ENCODE data around the gene SNRPA1. TPM values are rescaled to one million over a fixed set of nuclear protein-coding genes. Genes with fewer than 3 reads are reported as not detected.

SNRPA1 gene
- total and polyA plus RNA-seq, 2 donors (not counting 3 experiments of a cell fraction or from before 2014, with no cell fraction given) = 68.5 to 82.7 TPM

GRCh38 chr15:101246824-101247745, 48.0 kb downstream of the SNRPA1 start:
- Histone ChIP-seq H3K36me3 (ENCODE audit: control insufficient read depth in 2 of 2, extremely low read depth in 1 of 2, insufficient read depth in 2 of 2, low read length in 2 of 2) (no peaks in the 10 kb centered on the region), H3K4me3 (replicated peaks in 1 of 3; ENCODE audit: insufficient read depth in 1 of 3, low read depth in 1 of 3, low read length in 3 of 3) (no peak overlapping the region), H2AFZ (ENCODE audit: low read depth, low read length) (no peak overlapping the region), H3K9me3 (replicated peaks; ENCODE audit: control insufficient read depth, insufficient read depth, low read length) (no peaks in the 10 kb centered on the region), H3K4me1 (ENCODE audit: control insufficient read depth, extremely low read depth, insufficient read depth, low read length) (peaks cover 56% of the 10 kb centered on the region), H3K4me2 (ENCODE audit: insufficient read depth, low read length) (peak overlapping the region; percentile 64), H3K27me3 (ENCODE audit: control insufficient read depth in 2 of 2, insufficient read depth in 2 of 2, low read length in 2 of 2) (no peaks in the 10 kb centered on the region), H4K20me1 (replicated peaks; ENCODE audit: control insufficient read depth, extremely low read depth, insufficient read depth, low read length) (peaks cover 12% of the 10 kb centered on the region), H3K79me2 (ENCODE audit: control insufficient read depth, insufficient read depth, low read length) (peaks cover 88% of the 10 kb centered on the region), H3K27ac (ENCODE audit: insufficient read depth, low read depth, low read length) (no peak overlapping the region), H3K9me1 (replicated peaks; ENCODE audit: control insufficient read depth, extremely low read depth, insufficient read depth, low read length) (no peaks in the 10 kb centered on the region), H3K9ac (replicated peaks; ENCODE audit: extremely low read depth, insufficient read depth, low read length) (no peak overlapping the region)
- BruUV-seq (replicated peaks) = no TSS peak
- ChIA-PET POLR2A (interaction anchor here (0.8 kb wide), 1 partner anchor 64 kb away, joined by 4 read pairs; no protein-coding TSS in a partner anchor), CTCF (interaction anchor here (1.2 to 1.4 kb wide), 3 partner anchors 8 to 119 kb away, joined by 3 read pairs; no protein-coding TSS in a partner anchor)
- FAIRE-seq = no peak
- dilution Hi-C loops (cut with MboI; ENCODE audit: extremely low pct_ligation_motif_present, low sequenced_read_pairs) (no loop called here), intact Hi-C loops (cut with micrococcal nuclease) (no loop called here)
- TF ChIP-seq POLR2A (IDR thresholded peaks at IDR 0.05; ENCODE audit: low read depth, low read length) = no peak
- no peak for TF ChIP-seq CTCF (IDR thresholded peaks at IDR 0.05; ENCODE audit: extremely low read depth in 1 of 2, insufficient read depth in 1 of 2, low read depth in 1 of 2, low read length in 2 of 2)
- TF ChIP-seq JUN (IDR thresholded peaks at IDR 0.05; ENCODE audit: borderline replicate concordance, insufficient read depth, insufficient read length, low read depth) = no peak
- TF ChIP-seq FOS (IDR thresholded peaks at IDR 0.05; ENCODE audit: borderline replicate concordance, insufficient read depth, low read length) = no peak
- TF ChIP-seq GATA2 (IDR thresholded peaks at IDR 0.05; ENCODE audit: insufficient read depth, insufficient read length, low read depth, low read length) = no peak
- DNase-seq (ENCODE audit: low read depth, low spot score) = no peak

Data from endothelial cell of umbilical vein (primary cell).